D721Med (cell line): ENCODE measurements around the gene LRIG3.

ENCODE experiments used
- DNase-seq: peaks from one replicate; pipeline ENCODE4 v3.0.0; 2011; ENCODE audit warnings: low spot score; ENCODE audit not compliant: insufficient read length
- FAIRE-seq: peaks from 2 replicates; lab custom pipeline; 2011; peaks lifted over from hg19 to GRCh38; lab: Jason Lieb, UNC
- CTCF ChIP-seq: IDR thresholded peaks from 2 replicates; pipeline ENCODE4 v1.5.1; 2012; ENCODE audit warnings: mild to moderate bottlenecking, control low read depth; ENCODE audit not compliant: insufficient read depth; ENCODE audit errors: missing control alignments

LRIG3 gene

DNA sequence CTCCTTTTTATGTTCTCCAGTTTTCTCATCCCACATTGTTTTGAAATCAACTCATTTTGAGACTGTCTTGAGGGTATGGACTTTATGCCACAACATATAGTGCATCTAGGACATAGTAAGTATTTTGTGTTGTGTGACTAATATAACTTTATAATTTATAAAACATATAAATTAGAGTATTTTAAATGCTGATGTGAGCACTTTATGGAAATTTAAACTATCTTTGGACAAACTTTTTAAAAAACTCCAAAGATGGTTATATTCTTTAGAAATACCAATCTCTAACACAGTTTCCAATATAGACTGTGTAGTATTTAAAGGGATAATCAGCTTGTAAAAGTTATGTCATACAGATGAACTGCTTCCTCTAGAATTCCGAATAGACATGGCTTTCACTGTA, 87.4 kb downstream of the LRIG3 start:
- DNase-seq (no peak), FAIRE-seq (no peak)
- no peak for TF ChIP-seq CTCF
